ENCODE data around the gene KCNC1. TPM values are rescaled to one million over a fixed set of nuclear protein-coding genes. Genes with fewer than 3 reads are reported as not detected.

Gene KCNC1
- total RNA-seq, 1 experiment from 2014 or later, result 0.37 TPM

GRCh38 chr11:17747131-17747955, 12.8 kb downstream of the KCNC1 start:
- in situ Hi-C loops (cut with HindIII; ENCODE audit: low sequenced_read_pairs), result loop anchor here (25.0 kb wide), 1 partner anchor 240 kb away; no protein-coding TSS in a partner anchor
- peak; percentile 83 for DNase-seq (ENCODE audit: low spot score)

- no peak for DNase-seq (ENCODE audit: low spot score)
- in situ Hi-C loops (cut with HindIII; ENCODE audit: low sequenced_read_pairs), result loop anchor here (25.0 kb wide), 1 partner anchor 239 kb away; no protein-coding TSS in a partner anchor
Measured at GRCh38 chr11:17748044-17748443, 13.5 kb downstream of the KCNC1 start.

- in situ Hi-C loops (cut with HindIII; ENCODE audit: low sequenced_read_pairs), result loop anchor here (25.0 kb wide), 1 partner anchor 238 kb away; no protein-coding TSS in a partner anchor
- DNase-seq (ENCODE audit: low spot score), result no peak
Measured at GRCh38 chr11:17748761-17749721, 14.5 kb downstream of the KCNC1 start.

GRCh38 chr11:17750013-17750800, 15.6 kb downstream of the KCNC1 start:
- in situ Hi-C loops (cut with HindIII; ENCODE audit: low sequenced_read_pairs), result no loop called here
- DNase-seq (ENCODE audit: low spot score), result no peak

- in situ Hi-C loops (cut with HindIII; ENCODE audit: low sequenced_read_pairs), result no loop called here
- DNase-seq (ENCODE audit: low spot score), result no peak
Measured at GRCh38 chr11:17750801-17751165, 16.2 kb downstream of the KCNC1 start.

- in situ Hi-C loops (cut with HindIII; ENCODE audit: low sequenced_read_pairs), result no loop called here
Measured at GRCh38 chr11:17751558-17751957, 17.0 kb downstream of the KCNC1 start.

GRCh38 chr11:17752144-17752543, 17.6 kb downstream of the KCNC1 start:
- in situ Hi-C loops (cut with HindIII; ENCODE audit: low sequenced_read_pairs), result no loop called here

More at GRCh38 chr11:17751558-17751957, 17.0 kb downstream of the KCNC1 start:
- DNase-seq (ENCODE audit: low spot score), result no peak

GRCh38 chr11:17753153-17753552, 18.6 kb downstream of the KCNC1 start:
- in situ Hi-C loops (cut with HindIII; ENCODE audit: low sequenced_read_pairs), result no loop called here
- peak; percentile 65 for DNase-seq (ENCODE audit: low spot score)

More at GRCh38 chr11:17752144-17752543, 17.6 kb downstream of the KCNC1 start:
- DNase-seq (ENCODE audit: low spot score), result no peak

GRCh38 chr11:17753641-17754040, 19.1 kb downstream of the KCNC1 start:
- in situ Hi-C loops (cut with HindIII; ENCODE audit: low sequenced_read_pairs), result no loop called here
- peak; percentile 77 for DNase-seq (ENCODE audit: low spot score)

GRCh38 chr11:17755891-17756290, 21.3 kb downstream of the KCNC1 start:
- no peak for DNase-seq (ENCODE audit: low spot score)
- in situ Hi-C loops (cut with HindIII; ENCODE audit: low sequenced_read_pairs), result no loop called here

GRCh38 chr11:17760102-17761029, 25.8 kb downstream of the KCNC1 start:
- DNase-seq (ENCODE audit: low spot score), result peak; percentile 87
- in situ Hi-C loops (cut with HindIII; ENCODE audit: low sequenced_read_pairs), result no loop called here

- in situ Hi-C loops (cut with HindIII; ENCODE audit: low sequenced_read_pairs), result no loop called here
- no peak for DNase-seq (ENCODE audit: low spot score)
Measured at GRCh38 chr11:17762309-17762974, 27.9 kb downstream of the KCNC1 start.

- in situ Hi-C loops (cut with HindIII; ENCODE audit: low sequenced_read_pairs), result no loop called here
- no peak for DNase-seq (ENCODE audit: low spot score)
Measured at GRCh38 chr11:17763244-17763643, 28.7 kb downstream of the KCNC1 start.

- no peak for DNase-seq (ENCODE audit: low spot score)
- in situ Hi-C loops (cut with HindIII; ENCODE audit: low sequenced_read_pairs), result no loop called here
Measured at GRCh38 chr11:17763703-17764102, 29.1 kb downstream of the KCNC1 start.

- in situ Hi-C loops (cut with HindIII; ENCODE audit: low sequenced_read_pairs), result no loop called here
- no peak for DNase-seq (ENCODE audit: low spot score)
Measured at GRCh38 chr11:17764446-17765218, 30.1 kb downstream of the KCNC1 start.

- in situ Hi-C loops (cut with HindIII; ENCODE audit: low sequenced_read_pairs), result no loop called here
- peak; percentile 72 for DNase-seq (ENCODE audit: low spot score)
Measured at GRCh38 chr11:17765356-17766072, 30.9 kb downstream of the KCNC1 start.
